HG02623 (cell line): ENCODE measurements around the gene EIF4E2.

Experiments used
- ATAC-seq: cut with Tn5 transposase; IDR thresholded peaks from one replicate; pipeline ENCODE4 v1.9.1; 2021; ENCODE audit warnings: moderate library complexity; ENCODE audit not compliant: unreplicated experiment

EIF4E2 gene

GRCh38 chr2:232550354-232551249, at the start of gene EIF4E2, which contains the start of gene TIGD1:
TSS of gene EIF4E2 (plus strand) at chr2:232550689. CDS start at chr2:232550725, 36 bp downstream.
TSS of gene TIGD1 (minus strand) at chr2:232550557. CDS start at chr2:232549882, 675 bp downstream.
- peak; percentile 90 for ATAC-seq

- ATAC-seq = no peak
Observed at GRCh38 chr2:232501331-232501771, 49.1 kb upstream of the EIF4E2 start.

- no peak for ATAC-seq
Observed at GRCh38 chr2:232501794-232502390, 48.6 kb upstream of the EIF4E2 start.

GRCh38 chr2:232502511-232502910, 48.0 kb upstream of the EIF4E2 start:
- no peak for ATAC-seq

GRCh38 chr2:232502911-232503808, 47.3 kb upstream of the EIF4E2 start:
- no peak for ATAC-seq

GRCh38 chr2:232503809-232504323, 46.6 kb upstream of the EIF4E2 start:
- ATAC-seq = no peak

- no peak for ATAC-seq
Observed at GRCh38 chr2:232504438-232504837, 46.1 kb upstream of the EIF4E2 start.

GRCh38 chr2:232505856-232506255, 44.6 kb upstream of the EIF4E2 start:
- ATAC-seq = no peak

- no peak for ATAC-seq
Observed at GRCh38 chr2:232506709-232507108, 43.8 kb upstream of the EIF4E2 start.

GRCh38 chr2:232508251-232508650, 42.2 kb upstream of the EIF4E2 start:
- ATAC-seq = no peak

GRCh38 chr2:232511336-232511890, 39.1 kb upstream of the EIF4E2 start:
- no peak for ATAC-seq

- no peak for ATAC-seq
Observed at GRCh38 chr2:232512602-232513001, 37.9 kb upstream of the EIF4E2 start.

- no peak for ATAC-seq
Observed at GRCh38 chr2:232513353-232513752, 37.1 kb upstream of the EIF4E2 start.

- no peak for ATAC-seq
Observed at GRCh38 chr2:232515639-232516038, 34.9 kb upstream of the EIF4E2 start.

GRCh38 chr2:232516551-232516950, 33.9 kb upstream of the EIF4E2 start:
- ATAC-seq = no peak

- no peak for ATAC-seq
Observed at GRCh38 chr2:232518844-232519243, 31.6 kb upstream of the EIF4E2 start.

GRCh38 chr2:232519581-232520438, 30.7 kb upstream of the EIF4E2 start, which contains the start of gene PRSS56:
TSS of gene PRSS56 (plus strand) at chr2:232520388. CDS start at chr2:232520599, 211 bp downstream.
- no peak for ATAC-seq

- ATAC-seq = no peak
Observed at GRCh38 chr2:232520489-232520888, 30.0 kb upstream of the EIF4E2 start.

- no peak for ATAC-seq
Observed at GRCh38 chr2:232521098-232521497, 29.4 kb upstream of the EIF4E2 start.
